Thyroid gland (tissue), 4 donors: ENCODE data around the gene ACY1. TPM values are rescaled to one million over a fixed set of nuclear protein-coding genes. Genes with fewer than 3 reads are reported as not detected.
A peak's percentile ranks its signal among the peaks of the same experiment; 100 is the strongest.

Experiments used
- DNase-seq, 2 donors: peaks; one replicate each; pipeline ENCODE4 v3.0.0-alpha.2; 2019
- H3K27ac ChIP-seq, 3 donors: fragments of 200-600 bp; sonication (generic); 1 replicate in 2 of 3; 2 replicates in 1 of 3; pipeline ENCODE4 v1.5.1; 2016 to 2019; ENCODE audit warnings: mild to moderate bottlenecking in 1 of 3, moderate library complexity in 1 of 3
- H3K27me3 ChIP-seq: fragments of 200-600 bp; sonication (generic); one replicate; pipeline ENCODE4 v1.5.1; 2019
- H3K36me3 ChIP-seq, 2 donors: fragments of 200-600 bp; sonication (generic); one replicate each; pipeline ENCODE4 v1.5.1; 2016 to 2019
- H3K4me1 ChIP-seq, 2 donors: fragments of 200-600 bp; sonication (generic); one replicate each; pipeline ENCODE4 v1.5.1; 2017 to 2019
- H3K4me3 ChIP-seq, 3 donors: fragments of 200-600 bp; sonication (generic); replicated peaks in 1 of 3; 1 replicate in 2 of 3; 2 replicates in 1 of 3; pipeline ENCODE4 v1.5.1; 2016; ENCODE audit warnings: mild to moderate bottlenecking in 1 of 3
- H3K9me3 ChIP-seq: fragments of 200-600 bp; sonication (generic); one replicate; pipeline ENCODE4 v1.5.1; 2017
- CTCF ChIP-seq, 6 experiments: fragments of 200-600 bp in 3 of 6; fragments of 450-650 bp in 3 of 6; sonication (generic) in 3 of 6; IDR thresholded peaks; one replicate each; pipeline ENCODE4 v1.5.1; 2016 to 2019; ENCODE audit warnings: antibody characterized with exemption in 6 of 6, mild to moderate bottlenecking in 2 of 6, inconsistent platforms in 1 of 6, moderate library complexity in 1 of 6
- POLR2A ChIP-seq, 2 donors: fragments of 450-650 bp; IDR thresholded peaks; one replicate each; pipeline ENCODE4 v1.6.1; 2017; ENCODE audit warnings: antibody characterized with exemption in 2 of 2, mild to moderate bottlenecking in 2 of 2, moderate library complexity in 1 of 2
- WGBS, 2 donors: methylation state at CpG; one replicate each; pipeline ENCODE4 v1.1.5; 2017; 5-methylcytosine and 5-hydroxymethylcytosine counted together
- intact Hi-C: fragments of 100-400 bp; cut with DNase I; formaldehyde crosslinking; loops from one replicate; pipeline ENCODE4 v1.15.1; 2023
- total RNA-seq, 4 donors: library from RNA; depleted of rRNA; stranded (reverse); fragments of >200 nt; gene quantifications; one replicate each; pipeline ENCODE4 v1.2.3, GENCODE V29; 2016

Gene ACY1
- total RNA-seq, 4 donors from 2014 or later, result 34.9 to 98.8 (median 77.6) TPM

- no peaks in the 10 kb centered on the region for H3K9me3 ChIP-seq
- 76 to 85% methylated on average over 4 to 7 of the region's 7 CpGs for WGBS, 2 donors
- peaks cover 0 to 37% of the 10 kb centered on the region in 2 donors for H3K4me1 ChIP-seq
- peak overlapping the region in 1 of 3 donors; percentile 50 for H3K27ac ChIP-seq
- intact Hi-C loops, result no loop called here
- H3K4me3 ChIP-seq, result no peak overlapping the region
- H3K36me3 ChIP-seq, result no peaks in the 10 kb centered on the region
- no peak for TF ChIP-seq CTCF (IDR thresholded peaks at IDR 0.05)
- DNase-seq, result peak in 1 of 2 donors; percentile 27
- H3K27me3 ChIP-seq, result no peaks in the 10 kb centered on the region
These were observed 42.1 kb downstream of the ACY1 start for GRCh38 chr3:52025453-52025852.

DNA sequence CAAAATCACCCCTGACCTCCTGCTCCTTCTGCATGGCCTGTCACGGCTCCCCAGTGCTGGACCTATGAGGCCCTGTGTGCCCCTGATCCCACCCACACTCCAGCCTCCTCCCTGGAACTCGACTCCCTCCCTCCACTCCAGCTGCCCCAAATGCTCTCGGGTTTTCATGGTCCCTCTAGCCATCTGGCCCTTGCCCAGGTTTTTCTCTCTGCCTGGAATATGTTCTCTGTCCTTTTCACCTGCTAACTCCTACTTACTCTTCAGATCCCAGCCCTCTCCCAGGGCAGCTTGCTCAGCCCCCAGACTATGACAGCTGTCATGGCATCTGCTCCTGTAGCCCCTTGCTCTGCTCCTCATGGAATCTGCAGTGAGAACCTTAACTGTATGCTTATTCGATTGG lies 42.7 kb downstream of the ACY1 start:
- Histone ChIP-seq H3K27me3 (no peaks in the 10 kb centered on the region), H3K4me3 (no peak overlapping the region), H3K9me3 (no peaks in the 10 kb centered on the region), H3K4me1 (peaks cover 0 to 32% of the 10 kb centered on the region in 2 donors), H3K36me3 (no peaks in the 10 kb centered on the region), H3K27ac (peak overlapping the region in 1 of 3 donors; percentile 23)
- intact Hi-C loops, result no loop called here
- DNase-seq, result no peak
- TF ChIP-seq CTCF (IDR thresholded peaks at IDR 0.05) (no peak), POLR2A (IDR thresholded peaks at IDR 0.05) (no peak)
- WGBS, 2 donors, result 50 to 65% methylated on average over 4 of the region's 4 CpGs

DNA sequence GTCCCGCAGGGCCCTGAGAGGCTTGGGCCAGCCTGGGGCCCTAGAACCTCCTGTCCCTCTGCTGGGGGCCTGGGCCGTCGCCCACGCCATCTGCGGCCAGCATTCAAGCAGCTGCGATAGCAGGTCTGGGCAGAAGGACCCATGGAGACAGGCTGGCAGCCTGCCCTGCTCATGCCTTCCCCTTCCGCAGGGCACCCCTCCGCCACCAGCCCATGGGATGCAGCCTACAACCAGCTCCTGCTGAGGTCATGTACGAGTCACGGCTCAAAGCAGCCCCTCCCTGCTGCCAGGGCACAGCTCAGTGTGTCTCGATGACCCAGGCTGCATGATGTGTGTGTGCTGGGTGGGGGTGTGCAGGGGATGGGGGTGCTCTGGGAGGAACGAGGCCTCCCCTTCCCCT lies 45.2 kb downstream of the ACY1 start:
- no peak for DNase-seq
- intact Hi-C loops, result no loop called here
- H3K4me1 ChIP-seq, result peaks cover 0 to 9% of the 10 kb centered on the region in 2 donors
- H3K9me3 ChIP-seq, result no peaks in the 10 kb centered on the region
- TF ChIP-seq POLR2A (IDR thresholded peaks at IDR 0.05) (no peak), CTCF (IDR thresholded peaks at IDR 0.05) (no peak)
- no peak overlapping the region for H3K4me3 ChIP-seq
- H3K27me3 ChIP-seq, result no peaks in the 10 kb centered on the region
- 67 to 82% methylated on average over 5 to 8 of the region's 12 CpGs for WGBS, 2 donors
- H3K27ac ChIP-seq, result no peak overlapping the region
- H3K36me3 ChIP-seq, result no peaks in the 10 kb centered on the region

DNA sequence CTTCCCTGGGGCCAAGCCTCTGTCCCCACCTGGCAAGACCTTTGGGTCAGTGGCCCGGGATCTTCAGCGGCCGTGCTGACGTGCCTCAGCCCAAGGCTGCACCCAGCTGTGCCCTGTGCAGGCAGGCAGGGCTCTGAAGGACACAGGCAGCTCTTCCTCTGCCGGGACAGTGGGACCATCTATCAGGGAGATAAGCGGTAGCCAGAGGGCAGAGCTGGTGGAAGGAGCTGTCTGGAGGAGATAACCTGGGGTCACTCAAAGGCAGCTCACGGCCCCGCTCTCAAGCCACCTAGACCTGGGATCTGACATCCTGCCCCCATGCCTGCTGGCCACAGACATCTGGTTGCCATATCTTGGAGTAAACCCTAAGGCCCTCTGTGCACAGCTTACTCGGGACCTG lies 45.7 kb downstream of the ACY1 start:
- Histone ChIP-seq H3K36me3 (no peaks in the 10 kb centered on the region), H3K9me3 (no peaks in the 10 kb centered on the region), H3K27me3 (no peaks in the 10 kb centered on the region), H3K4me1 (peaks cover 0 to 4% of the 10 kb centered on the region in 2 donors), H3K4me3 (no peak overlapping the region), H3K27ac (no peak overlapping the region)
- 90% methylated on average over 4 of the region's 9 CpGs; no CpG with 5 or more reads in 1 of the 2 donors for WGBS, 2 donors
- intact Hi-C loops, result no loop called here
- DNase-seq, result no peak
- TF ChIP-seq CTCF (IDR thresholded peaks at IDR 0.05) (no peak), POLR2A (IDR thresholded peaks at IDR 0.05) (no peak)

GRCh38 chr3:52029535-52029934 lies 46.2 kb downstream of the ACY1 start:
- 92 to 96% methylated on average over 7 to 10 of the region's 10 CpGs for WGBS, 2 donors
- Histone ChIP-seq H3K27me3 (no peaks in the 10 kb centered on the region), H3K4me3 (no peak overlapping the region), H3K4me1 (no peaks in the 10 kb centered on the region), H3K9me3 (no peaks in the 10 kb centered on the region), H3K36me3 (no peaks in the 10 kb centered on the region), H3K27ac (no peak overlapping the region)
- TF ChIP-seq CTCF (IDR thresholded peaks at IDR 0.05) (no peak), POLR2A (IDR thresholded peaks at IDR 0.05) (no peak)
- no peak for DNase-seq
- intact Hi-C loops, result no loop called here
